Measurements from ENCODE around the gene DAB1. TPM values are rescaled to one million over a fixed set of nuclear protein-coding genes. Genes with fewer than 3 reads are reported as not detected.

The DAB1 gene
- total RNA-seq, 2 donors from 2014 or later = 0.72 TPM; not detected in 1

- Mint-ChIP-seq H3K36me3 (ENCODE audit: insufficient read depth in 2 of 2) (no peaks in the 10 kb centered on the region), H3K27ac (no peak overlapping the region), H3K4me1 (ENCODE audit: low read depth) (no peaks in the 10 kb centered on the region), H3K27me3 (ENCODE audit: low read depth) (no peaks in the 10 kb centered on the region), H3K4me3 (no peak overlapping the region), H3K9me3 (peaks cover 0 to 3% of the 10 kb centered on the region in 2 donors)
- ATAC-seq (replicated peaks in 1 of 2) (no peak), DNase-seq (no peak)
Observed at GRCh38 chr1:57404884-57405283, 19.0 kb downstream of the DAB1 start.

GRCh38 chr1:57403201-57403600, 20.7 kb downstream of the DAB1 start:
- H3K36me3 Mint-ChIP-seq (ENCODE audit: insufficient read depth in 2 of 2) = no peaks in the 10 kb centered on the region
- ATAC-seq (replicated peaks in 1 of 2) (no peak), DNase-seq (no peak)
- no peak overlapping the region for H3K4me3 Mint-ChIP-seq
- no peak overlapping the region for H3K27ac Mint-ChIP-seq
- peaks cover 0 to 2% of the 10 kb centered on the region in 2 donors for H3K9me3 Mint-ChIP-seq
- no peaks in the 10 kb centered on the region for H3K27me3 Mint-ChIP-seq (ENCODE audit: low read depth)
- H3K4me1 Mint-ChIP-seq (ENCODE audit: low read depth) = no peaks in the 10 kb centered on the region

- Mint-ChIP-seq H3K4me3 (no peak overlapping the region), H3K4me1 (ENCODE audit: low read depth) (no peaks in the 10 kb centered on the region), H3K27me3 (ENCODE audit: low read depth) (no peaks in the 10 kb centered on the region)
Observed at GRCh38 chr1:57401671-57402070, 22.2 kb downstream of the DAB1 start.

GRCh38 chr1:57400048-57400447, 23.8 kb downstream of the DAB1 start:
- H3K4me3 Mint-ChIP-seq = no peak overlapping the region
- no peaks in the 10 kb centered on the region for H3K27me3 Mint-ChIP-seq (ENCODE audit: low read depth)
- H3K4me1 Mint-ChIP-seq (ENCODE audit: low read depth) = no peaks in the 10 kb centered on the region
- H3K27ac Mint-ChIP-seq = no peak overlapping the region
- H3K9me3 Mint-ChIP-seq = peaks cover 0 to 2% of the 10 kb centered on the region in 2 donors
- H3K36me3 Mint-ChIP-seq (ENCODE audit: insufficient read depth in 2 of 2) = no peaks in the 10 kb centered on the region
- DNase-seq (no peak), ATAC-seq (replicated peaks in 1 of 2) (no peak)

More at GRCh38 chr1:57401671-57402070, 22.2 kb downstream of the DAB1 start:
- H3K27ac Mint-ChIP-seq = no peak overlapping the region
- peaks cover 0 to 2% of the 10 kb centered on the region in 2 donors for H3K9me3 Mint-ChIP-seq
- no peak for DNase-seq
- no peaks in the 10 kb centered on the region for H3K36me3 Mint-ChIP-seq (ENCODE audit: insufficient read depth in 2 of 2)
- no peak for ATAC-seq (replicated peaks in 1 of 2)

GRCh38 chr1:57393058-57393584, 30.7 kb downstream of the DAB1 start:
- H3K27ac Mint-ChIP-seq = no peak overlapping the region
- no peaks in the 10 kb centered on the region for H3K9me3 Mint-ChIP-seq
- no peaks in the 10 kb centered on the region for H3K27me3 Mint-ChIP-seq (ENCODE audit: low read depth)
- no peak overlapping the region for H3K4me3 Mint-ChIP-seq
- H3K4me1 Mint-ChIP-seq (ENCODE audit: low read depth) = no peaks in the 10 kb centered on the region
- ATAC-seq (replicated peaks in 1 of 2) (no peak), DNase-seq (no peak)
- no peaks in the 10 kb centered on the region for H3K36me3 Mint-ChIP-seq (ENCODE audit: insufficient read depth in 2 of 2)

GRCh38 chr1:57385336-57385735, 38.5 kb downstream of the DAB1 start:
- ATAC-seq (replicated peaks in 1 of 2) (no peak), DNase-seq (no peak)
- Mint-ChIP-seq H3K9me3 (peaks cover 0 to 3% of the 10 kb centered on the region in 2 donors), H3K27me3 (ENCODE audit: low read depth) (no peaks in the 10 kb centered on the region), H3K27ac (no peak overlapping the region), H3K4me1 (ENCODE audit: low read depth) (no peaks in the 10 kb centered on the region), H3K4me3 (no peak overlapping the region), H3K36me3 (ENCODE audit: insufficient read depth in 2 of 2) (no peaks in the 10 kb centered on the region)

- DNase-seq (no peak), ATAC-seq (replicated peaks in 1 of 2) (no peak)
- Mint-ChIP-seq H3K27ac (no peak overlapping the region), H3K4me1 (ENCODE audit: low read depth) (no peaks in the 10 kb centered on the region), H3K36me3 (ENCODE audit: insufficient read depth in 2 of 2) (no peaks in the 10 kb centered on the region), H3K9me3 (peaks cover 0 to 3% of the 10 kb centered on the region in 2 donors), H3K4me3 (no peak overlapping the region), H3K27me3 (ENCODE audit: low read depth) (no peaks in the 10 kb centered on the region)
Observed at GRCh38 chr1:57384901-57385300, 39.0 kb downstream of the DAB1 start.

GRCh38 chr1:57384284-57384683, 39.6 kb downstream of the DAB1 start:
- Mint-ChIP-seq H3K9me3 (peaks cover 0 to 3% of the 10 kb centered on the region in 2 donors), H3K4me3 (no peak overlapping the region), H3K36me3 (ENCODE audit: insufficient read depth in 2 of 2) (no peaks in the 10 kb centered on the region), H3K27ac (no peak overlapping the region), H3K4me1 (ENCODE audit: low read depth) (no peaks in the 10 kb centered on the region), H3K27me3 (ENCODE audit: low read depth) (no peaks in the 10 kb centered on the region)
- ATAC-seq (replicated peaks in 1 of 2) (no peak), DNase-seq (no peak)

GRCh38 chr1:57381871-57382270, 42.0 kb downstream of the DAB1 start:
- H3K4me1 Mint-ChIP-seq (ENCODE audit: low read depth) = no peaks in the 10 kb centered on the region
- no peak overlapping the region for H3K27ac Mint-ChIP-seq
- ATAC-seq (replicated peaks in 1 of 2) (no peak), DNase-seq (no peak)
- H3K9me3 Mint-ChIP-seq = no peaks in the 10 kb centered on the region
- H3K27me3 Mint-ChIP-seq (ENCODE audit: low read depth) = no peaks in the 10 kb centered on the region
- no peaks in the 10 kb centered on the region for H3K36me3 Mint-ChIP-seq (ENCODE audit: insufficient read depth in 2 of 2)
- no peak overlapping the region for H3K4me3 Mint-ChIP-seq

GRCh38 chr1:57381426-57381825, 42.4 kb downstream of the DAB1 start:
- Mint-ChIP-seq H3K9me3 (no peaks in the 10 kb centered on the region), H3K4me3 (no peak overlapping the region), H3K27me3 (ENCODE audit: low read depth) (no peaks in the 10 kb centered on the region), H3K27ac (no peak overlapping the region), H3K36me3 (ENCODE audit: insufficient read depth in 2 of 2) (no peaks in the 10 kb centered on the region), H3K4me1 (ENCODE audit: low read depth) (no peaks in the 10 kb centered on the region)
- DNase-seq (no peak), ATAC-seq (replicated peaks in 1 of 2) (no peak)

GRCh38 chr1:57380923-57381322, 42.9 kb downstream of the DAB1 start:
- Mint-ChIP-seq H3K36me3 (ENCODE audit: insufficient read depth in 2 of 2) (no peaks in the 10 kb centered on the region), H3K27ac (no peak overlapping the region), H3K27me3 (ENCODE audit: low read depth) (no peaks in the 10 kb centered on the region), H3K4me1 (ENCODE audit: low read depth) (no peaks in the 10 kb centered on the region), H3K4me3 (no peak overlapping the region), H3K9me3 (no peaks in the 10 kb centered on the region)
- no peak for DNase-seq
- no peak for ATAC-seq (replicated peaks in 1 of 2)

- Mint-ChIP-seq H3K27ac (no peak overlapping the region), H3K9me3 (no peaks in the 10 kb centered on the region), H3K27me3 (ENCODE audit: low read depth) (no peaks in the 10 kb centered on the region), H3K4me3 (no peak overlapping the region), H3K4me1 (ENCODE audit: low read depth) (no peaks in the 10 kb centered on the region), H3K36me3 (ENCODE audit: insufficient read depth in 2 of 2) (no peaks in the 10 kb centered on the region)
- no peak for DNase-seq
- no peak for ATAC-seq (replicated peaks in 1 of 2)
Observed at GRCh38 chr1:57378534-57378933, 45.3 kb downstream of the DAB1 start.

- H3K36me3 Mint-ChIP-seq (ENCODE audit: insufficient read depth in 2 of 2) = no peaks in the 10 kb centered on the region
- H3K4me3 Mint-ChIP-seq = no peak overlapping the region
- peaks cover 6% of the 10 kb centered on the region for H3K27me3 Mint-ChIP-seq (ENCODE audit: low read depth)
- ATAC-seq (replicated peaks in 1 of 2) = no peak
- no peaks in the 10 kb centered on the region for H3K4me1 Mint-ChIP-seq (ENCODE audit: low read depth)
- no peak overlapping the region for H3K27ac Mint-ChIP-seq
- H3K9me3 Mint-ChIP-seq = no peaks in the 10 kb centered on the region
- DNase-seq = no peak
Observed at GRCh38 chr1:57377339-57378139, 46.3 kb downstream of the DAB1 start.

GRCh38 chr1:57376041-57376440, 47.8 kb downstream of the DAB1 start:
- Mint-ChIP-seq H3K9me3 (no peaks in the 10 kb centered on the region), H3K4me1 (ENCODE audit: low read depth) (no peaks in the 10 kb centered on the region), H3K27ac (no peak overlapping the region), H3K36me3 (ENCODE audit: insufficient read depth in 2 of 2) (no peaks in the 10 kb centered on the region), H3K27me3 (ENCODE audit: low read depth) (peaks cover 6% of the 10 kb centered on the region), H3K4me3 (no peak overlapping the region)
- ATAC-seq (replicated peaks in 1 of 2) (no peak), DNase-seq (no peak)

Measured in activated T-cell treated with anti-CD3 and anti-CD28 coated beads, Interleukin-2, amount 50 U/mL, for 72 hours (primary cell).